T-helper 17 cell (primary cell): ENCODE data around the gene RAB40B. TPM values are rescaled to one million over a fixed set of nuclear protein-coding genes. Genes with fewer than 3 reads are reported as not detected.
A peak's percentile ranks its signal among the peaks of the same experiment; 100 is the strongest.

Experiments
- ATAC-seq: fragments of 150-1000 bp; cut with Tn5 transposase; 2 replicates; pipeline ENCODE4 v1.10.0; 2021; ENCODE audit warnings: mild to moderate bottlenecking, moderate library complexity
- DNase-seq, 3 donors: peaks; one replicate each; pipeline versions ENCODE4 v3.0.0 to v3.0.0-alpha.2; 2020 to 2021
- H3K9me3 ChIP-seq: one replicate; pipeline ENCODE4 v1.7.0; 2013; ENCODE audit warnings: low read length, mild to moderate bottlenecking; ENCODE audit not compliant: control insufficient read depth, poor library complexity, severe bottlenecking
- H3K27ac Mint-ChIP-seq: one replicate; pipeline ENCODE4 v1.8.0; 2022; ENCODE audit warnings: mild to moderate bottlenecking, moderate library complexity, mixed read lengths
- H3K27me3 Mint-ChIP-seq: one replicate; pipeline ENCODE4 v1.8.0; 2022; ENCODE audit warnings: mixed read lengths
- H3K36me3 Mint-ChIP-seq: one replicate; pipeline ENCODE4 v1.8.0; 2022; ENCODE audit warnings: low read depth, mixed read lengths
- H3K4me1 Mint-ChIP-seq: one replicate; pipeline ENCODE4 v1.8.0; 2022; ENCODE audit warnings: mild to moderate bottlenecking, mixed read lengths
- H3K4me3 Mint-ChIP-seq: one replicate; pipeline ENCODE4 v1.8.0; 2022; ENCODE audit warnings: mild to moderate bottlenecking, moderate library complexity, mixed read lengths
- total RNA-seq, 4 donors: library from RNA in 2 of 4; stranded (reverse) in 2 of 4; gene quantifications; one replicate each; pipeline ENCODE4 v1.2.3 and lab custom pipeline; 2022 to 2026

The RAB40B gene
- total RNA-seq, 2 donors from 2014 or later: 4.0 to 5.3 TPM

DNA sequence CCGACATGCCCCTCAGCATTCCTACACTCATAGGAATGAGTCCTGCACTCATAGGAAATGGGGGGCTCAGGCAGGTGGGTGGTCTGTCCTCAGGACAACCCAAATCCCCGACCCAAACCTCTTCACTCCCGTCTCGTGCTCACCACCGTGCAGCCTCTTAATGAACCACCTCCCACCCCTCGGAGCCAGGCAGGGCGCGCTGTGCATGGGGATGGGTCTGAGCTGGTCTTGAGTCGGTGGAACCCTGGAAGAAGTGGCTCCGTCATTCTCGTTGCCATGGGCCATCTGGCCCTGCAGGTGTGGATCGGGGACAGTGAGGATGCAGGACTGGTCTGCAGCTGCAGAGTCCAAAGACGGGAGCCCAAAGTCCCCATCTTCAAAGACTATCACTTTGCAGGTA is 6.4 kb upstream of the RAB40B start:
- Mint-ChIP-seq H3K4me3 (no peak overlapping the region), H3K36me3 (no peaks in the 10 kb centered on the region), H3K4me1 (no peaks in the 10 kb centered on the region), H3K27me3 (no peaks in the 10 kb centered on the region), H3K27ac (no peak overlapping the region)
- no peaks in the 10 kb centered on the region for H3K9me3 ChIP-seq
- ATAC-seq: no peak
- DNase-seq: no peak

DNA sequence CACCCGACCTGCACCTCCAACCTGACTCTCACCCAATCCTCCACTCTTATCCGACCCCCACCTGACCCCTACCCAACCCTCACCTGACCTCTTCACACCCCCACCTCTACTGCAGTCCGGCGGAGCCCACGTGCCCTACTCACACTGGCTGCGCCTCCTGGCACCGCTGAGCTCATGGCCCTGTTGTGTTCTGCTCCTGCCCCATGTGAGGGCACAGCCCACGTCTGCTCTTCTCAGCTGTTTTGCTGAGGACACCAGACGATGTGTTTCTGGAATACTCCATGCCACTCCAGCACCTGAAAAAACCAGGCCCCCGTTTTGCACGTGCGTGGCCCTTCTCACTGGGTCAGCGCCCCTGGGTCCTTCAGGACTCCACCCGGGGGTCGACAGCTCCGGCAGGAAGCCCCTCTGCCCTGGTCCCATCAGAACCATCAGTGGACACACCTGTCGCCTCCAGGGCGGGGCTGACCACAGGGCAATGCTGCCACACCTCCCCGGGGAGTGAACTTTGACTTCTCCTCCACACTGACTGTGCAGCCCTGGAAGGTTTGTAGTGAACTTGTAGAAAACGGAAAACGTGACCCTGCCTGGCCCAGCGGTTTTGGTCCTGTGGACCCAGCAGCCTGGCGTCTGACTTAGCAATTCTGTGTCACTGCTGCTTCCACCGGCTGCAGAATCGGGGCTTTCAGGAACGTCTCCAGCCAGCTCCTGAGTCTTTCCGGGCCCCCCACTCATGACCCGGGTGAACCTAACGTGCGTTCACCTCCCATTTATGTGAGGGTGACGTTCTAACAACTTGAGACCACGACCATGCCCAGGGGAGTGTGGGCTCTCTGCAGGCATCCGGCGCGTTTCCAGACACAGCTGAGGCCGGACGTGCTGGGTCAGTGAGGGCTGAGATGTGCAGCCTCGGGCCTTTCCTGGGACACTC is 5.7 kb upstream of the RAB40B start:
- Mint-ChIP-seq H3K27me3 (no peaks in the 10 kb centered on the region), H3K36me3 (no peaks in the 10 kb centered on the region), H3K4me3 (no peak overlapping the region), H3K27ac (no peak overlapping the region), H3K4me1 (peaks cover 1% of the 10 kb centered on the region)
- no peaks in the 10 kb centered on the region for H3K9me3 ChIP-seq
- DNase-seq (no peak), ATAC-seq (no peak)

DNA sequence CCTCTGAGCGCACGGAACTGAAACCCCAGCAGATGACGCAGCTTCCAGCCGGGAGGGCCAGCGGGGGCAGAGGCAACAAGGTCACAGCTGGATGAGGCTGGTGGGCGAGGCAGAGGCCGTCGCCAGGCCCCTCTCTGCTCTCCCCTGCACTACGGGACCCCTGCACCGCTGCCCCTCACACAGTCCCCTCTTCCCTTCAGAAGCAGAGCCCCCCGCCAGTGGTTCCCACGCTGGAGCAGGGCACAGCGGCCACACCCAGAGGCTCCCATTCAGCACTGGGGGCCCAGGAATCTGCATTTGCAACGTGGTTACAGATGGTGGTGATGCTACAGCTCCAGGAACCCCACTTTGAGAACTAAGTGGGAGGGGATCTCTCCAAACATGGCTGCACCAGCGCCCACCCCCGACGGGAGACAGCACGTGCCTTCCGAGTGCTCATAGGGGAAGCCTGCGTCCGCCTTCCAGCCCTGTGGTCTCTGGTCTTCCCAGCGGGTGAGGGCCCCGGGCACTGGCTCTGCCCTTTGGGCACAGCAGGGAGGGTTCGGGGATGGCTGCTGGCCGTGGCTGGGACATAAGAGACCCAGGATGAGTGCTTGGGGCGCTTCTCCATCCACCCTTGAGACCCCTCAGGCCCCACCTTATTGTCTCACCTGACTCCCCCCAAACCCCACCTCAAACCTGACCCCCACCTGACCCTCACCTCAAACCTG is 4.7 kb upstream of the RAB40B start:
- H3K27ac Mint-ChIP-seq: no peak overlapping the region
- no peak for ATAC-seq

DNA sequence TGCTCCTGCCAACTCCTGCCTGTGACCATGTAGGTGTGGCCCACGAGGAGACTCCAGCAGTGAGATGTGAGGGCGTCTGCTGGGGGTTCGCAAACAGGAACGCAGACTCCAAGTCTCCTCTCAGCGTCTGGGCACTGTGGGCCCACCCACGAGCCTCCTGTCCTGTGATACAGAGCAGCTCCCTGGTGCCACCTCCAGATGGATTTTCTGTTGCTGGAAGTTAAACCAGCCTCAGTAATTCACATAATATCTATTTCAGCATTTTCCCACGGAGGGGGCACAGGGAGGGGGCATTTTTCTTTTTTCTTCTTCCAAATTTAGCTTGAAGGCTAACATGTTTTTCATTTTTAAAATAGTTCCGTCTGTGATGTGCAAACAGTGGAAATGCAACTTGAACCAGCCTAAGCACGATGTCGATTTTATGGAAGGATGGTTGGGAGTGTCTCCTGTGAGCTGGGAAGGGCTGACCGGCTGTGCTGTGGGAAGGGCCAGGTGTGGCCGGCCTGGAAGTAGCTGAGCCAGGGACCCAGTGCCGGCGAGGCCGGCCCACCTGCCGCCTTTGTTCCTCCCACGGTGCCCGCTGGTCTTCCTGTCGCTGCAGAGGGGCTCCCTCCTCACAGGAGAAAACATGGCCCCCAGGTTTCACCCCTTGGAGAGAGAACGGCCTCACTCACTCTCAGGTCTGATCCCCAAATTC is 3.9 kb upstream of the RAB40B start:
- DNase-seq (no peak), ATAC-seq (no peak)
- Mint-ChIP-seq H3K4me3 (no peak overlapping the region), H3K27me3 (no peaks in the 10 kb centered on the region), H3K27ac (no peak overlapping the region), H3K4me1 (peaks cover 4% of the 10 kb centered on the region), H3K36me3 (no peaks in the 10 kb centered on the region)
- no peaks in the 10 kb centered on the region for H3K9me3 ChIP-seq

More for the DNA sequence above, 4.7 kb upstream of the RAB40B start:
- H3K4me1 Mint-ChIP-seq: peaks cover 4% of the 10 kb centered on the region
- H3K27me3 Mint-ChIP-seq: no peaks in the 10 kb centered on the region
- DNase-seq: no peak
- H3K36me3 Mint-ChIP-seq: no peaks in the 10 kb centered on the region
- H3K4me3 Mint-ChIP-seq: no peak overlapping the region
- H3K9me3 ChIP-seq: no peaks in the 10 kb centered on the region

GRCh38 chr17:82699551-82699950 is 1.1 kb upstream of the RAB40B start:
- H3K27me3 Mint-ChIP-seq: no peaks in the 10 kb centered on the region
- no peak overlapping the region for H3K27ac Mint-ChIP-seq
- H3K9me3 ChIP-seq: no peaks in the 10 kb centered on the region
- ATAC-seq (no peak), DNase-seq (no peak)
- no peaks in the 10 kb centered on the region for H3K36me3 Mint-ChIP-seq
- H3K4me3 Mint-ChIP-seq: peak overlapping the region; percentile 85
- peaks cover 8% of the 10 kb centered on the region for H3K4me1 Mint-ChIP-seq

- no peaks in the 10 kb centered on the region for H3K9me3 ChIP-seq
- Mint-ChIP-seq H3K4me3 (peak overlapping the region; percentile 87), H3K4me1 (peaks cover 8% of the 10 kb centered on the region), H3K27me3 (no peaks in the 10 kb centered on the region), H3K36me3 (no peaks in the 10 kb centered on the region), H3K27ac (no peak overlapping the region)
- ATAC-seq: no peak
- no peak for DNase-seq
Observed at GRCh38 chr17:82698974-82699442, 510 bp upstream of the RAB40B start.

DNA sequence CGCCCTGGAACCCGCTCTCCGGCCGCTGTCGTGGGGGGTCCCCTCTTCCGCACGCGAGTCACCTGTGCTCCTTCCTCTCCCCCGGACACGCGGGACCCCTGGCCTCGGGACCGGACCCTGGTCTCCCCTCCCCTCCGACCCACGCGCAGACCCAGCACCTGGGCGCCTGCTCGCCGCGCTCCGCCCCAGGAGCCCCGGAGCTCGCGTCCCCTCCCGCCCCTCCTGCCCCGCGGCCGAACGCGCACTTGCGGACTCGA is 762 bp downstream of the RAB40B start:
- DNase-seq (no peak), ATAC-seq (no peak)
- H3K4me1 Mint-ChIP-seq: peaks cover 9% of the 10 kb centered on the region
- H3K36me3 Mint-ChIP-seq: no peaks in the 10 kb centered on the region
- H3K9me3 ChIP-seq: no peaks in the 10 kb centered on the region
- H3K4me3 Mint-ChIP-seq: peak overlapping the region; percentile 70
- H3K27me3 Mint-ChIP-seq: no peaks in the 10 kb centered on the region
- H3K27ac Mint-ChIP-seq: no peak overlapping the region

- peaks cover 9% of the 10 kb centered on the region for H3K4me1 Mint-ChIP-seq
- no peak for DNase-seq
- H3K9me3 ChIP-seq: no peaks in the 10 kb centered on the region
- no peaks in the 10 kb centered on the region for H3K36me3 Mint-ChIP-seq
- ATAC-seq: no peak
- no peak overlapping the region for H3K27ac Mint-ChIP-seq
- H3K4me3 Mint-ChIP-seq: peak overlapping the region; percentile 70
- H3K27me3 Mint-ChIP-seq: no peaks in the 10 kb centered on the region
Observed at GRCh38 chr17:82696916-82697807, 1.3 kb downstream of the RAB40B start.

- DNase-seq: no peak
- H3K36me3 Mint-ChIP-seq: no peaks in the 10 kb centered on the region
- H3K9me3 ChIP-seq: no peaks in the 10 kb centered on the region
- H3K27ac Mint-ChIP-seq: no peak overlapping the region
- H3K4me3 Mint-ChIP-seq: no peak overlapping the region
- H3K4me1 Mint-ChIP-seq: peaks cover 9% of the 10 kb centered on the region
- ATAC-seq: no peak
- no peaks in the 10 kb centered on the region for H3K27me3 Mint-ChIP-seq
Observed at GRCh38 chr17:82696259-82696658, 2.2 kb downstream of the RAB40B start.

- H3K9me3 ChIP-seq: no peaks in the 10 kb centered on the region
- peaks cover 6% of the 10 kb centered on the region for H3K36me3 Mint-ChIP-seq
- ATAC-seq: no peak
- no peaks in the 10 kb centered on the region for H3K27me3 Mint-ChIP-seq
- no peak overlapping the region for H3K27ac Mint-ChIP-seq
- DNase-seq: no peak
- H3K4me3 Mint-ChIP-seq: no peak overlapping the region
- peaks cover 13% of the 10 kb centered on the region for H3K4me1 Mint-ChIP-seq
Observed at GRCh38 chr17:82694647-82695046, 3.9 kb downstream of the RAB40B start.

GRCh38 chr17:82693168-82693867 is 5.2 kb downstream of the RAB40B start:
- DNase-seq: no peak
- no peaks in the 10 kb centered on the region for H3K27me3 Mint-ChIP-seq

GRCh38 chr17:82692268-82692667 is 6.2 kb downstream of the RAB40B start:
- Mint-ChIP-seq H3K4me1 (peaks cover 9% of the 10 kb centered on the region), H3K27me3 (no peaks in the 10 kb centered on the region), H3K36me3 (peaks cover 6% of the 10 kb centered on the region), H3K4me3 (no peak overlapping the region), H3K27ac (no peak overlapping the region)
- ATAC-seq: no peak
- H3K9me3 ChIP-seq: no peaks in the 10 kb centered on the region
- no peak for DNase-seq

More at GRCh38 chr17:82693168-82693867, 5.2 kb downstream of the RAB40B start:
- H3K4me1 Mint-ChIP-seq: peaks cover 9% of the 10 kb centered on the region
- no peak overlapping the region for H3K27ac Mint-ChIP-seq
- peaks cover 6% of the 10 kb centered on the region for H3K36me3 Mint-ChIP-seq
- ATAC-seq: no peak
- no peaks in the 10 kb centered on the region for H3K9me3 ChIP-seq
- H3K4me3 Mint-ChIP-seq: no peak overlapping the region
